Measurements from ENCODE around the gene KCNIP2. TPM values are rescaled to one million over a fixed set of nuclear protein-coding genes. Genes with fewer than 3 reads are reported as not detected.

Gene KCNIP2
- polyA plus RNA-seq, 10 donors, result 2.4 to 8.0 (median 3.1) TPM

- DNase-seq, result no peak
These were observed 8.0 kb upstream of the KCNIP2 start for GRCh38 chr10:101851411-101852116.

GRCh38 chr10:101850749-101851148 is 7.1 kb upstream of the KCNIP2 start:
- DNase-seq, result no peak

DNA sequence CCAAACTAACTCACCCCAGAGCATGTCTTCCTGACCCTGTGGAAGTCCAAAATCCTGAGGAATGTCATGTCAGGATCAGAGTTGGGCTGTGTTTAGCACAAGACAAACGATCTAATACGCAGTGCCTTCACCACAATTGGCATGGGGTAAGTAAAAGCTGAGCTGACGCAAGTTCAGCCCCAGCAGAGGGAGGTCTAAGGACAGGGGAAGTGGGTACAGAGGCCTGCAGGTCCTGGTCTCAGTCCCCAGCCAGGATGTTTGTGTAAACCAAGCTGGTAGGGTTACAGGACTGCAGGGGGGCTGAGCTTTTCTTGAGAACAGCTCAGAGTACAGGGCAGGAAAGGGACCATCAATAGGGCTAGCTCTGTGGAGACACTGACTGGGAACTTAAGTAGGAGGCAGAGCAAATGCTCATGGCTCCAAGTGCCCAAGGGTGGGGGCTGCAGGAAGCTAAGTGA is 5.3 kb upstream of the KCNIP2 start:
- DNase-seq, result peak in 1 of 3 donors; percentile 33

GRCh38 chr10:101848408-101848807 is 4.8 kb upstream of the KCNIP2 start:
- DNase-seq, result peak in 1 of 3 donors; percentile 52

DNA sequence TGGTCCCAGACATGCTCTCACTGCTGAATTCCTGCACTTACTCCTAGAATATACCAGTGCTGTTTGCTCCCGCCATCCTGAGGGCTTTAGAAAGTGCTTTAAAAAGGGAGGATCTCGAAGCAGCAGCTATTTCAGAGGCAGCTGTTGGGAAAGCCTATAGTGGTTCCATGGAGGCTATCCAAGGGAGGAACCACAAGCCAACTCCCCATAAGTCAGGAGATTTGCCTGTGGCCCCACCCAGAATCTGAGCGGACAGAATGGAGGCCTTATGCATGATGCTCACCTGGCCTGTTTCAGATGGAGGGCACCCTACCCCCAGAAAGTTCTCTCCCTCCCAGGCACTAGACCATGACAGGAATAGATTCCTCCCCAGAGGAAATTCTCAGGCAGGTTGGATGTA is 2.3 kb upstream of the KCNIP2 start:
- DNase-seq, result no peak

DNA sequence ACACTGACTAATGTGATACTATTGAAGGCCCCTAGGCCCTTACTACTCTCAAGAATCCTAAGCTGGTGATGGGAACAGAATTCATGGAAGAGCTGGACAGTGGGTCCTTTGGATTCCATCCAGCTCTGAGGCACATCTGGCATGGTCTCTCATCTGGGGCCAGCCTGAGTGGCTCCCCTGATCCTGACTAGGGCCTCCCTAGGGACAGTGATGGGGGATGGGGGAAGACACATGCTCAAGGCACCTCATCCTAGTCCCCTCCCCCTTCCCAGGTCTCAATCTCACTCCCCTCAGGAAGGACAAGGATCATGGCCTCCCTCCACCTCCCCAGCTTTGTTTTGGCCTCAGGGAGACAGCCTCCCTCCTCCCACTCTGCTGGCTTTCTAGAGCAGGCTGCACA is 1.8 kb downstream of the KCNIP2 start:
- DNase-seq, result no peak

DNA sequence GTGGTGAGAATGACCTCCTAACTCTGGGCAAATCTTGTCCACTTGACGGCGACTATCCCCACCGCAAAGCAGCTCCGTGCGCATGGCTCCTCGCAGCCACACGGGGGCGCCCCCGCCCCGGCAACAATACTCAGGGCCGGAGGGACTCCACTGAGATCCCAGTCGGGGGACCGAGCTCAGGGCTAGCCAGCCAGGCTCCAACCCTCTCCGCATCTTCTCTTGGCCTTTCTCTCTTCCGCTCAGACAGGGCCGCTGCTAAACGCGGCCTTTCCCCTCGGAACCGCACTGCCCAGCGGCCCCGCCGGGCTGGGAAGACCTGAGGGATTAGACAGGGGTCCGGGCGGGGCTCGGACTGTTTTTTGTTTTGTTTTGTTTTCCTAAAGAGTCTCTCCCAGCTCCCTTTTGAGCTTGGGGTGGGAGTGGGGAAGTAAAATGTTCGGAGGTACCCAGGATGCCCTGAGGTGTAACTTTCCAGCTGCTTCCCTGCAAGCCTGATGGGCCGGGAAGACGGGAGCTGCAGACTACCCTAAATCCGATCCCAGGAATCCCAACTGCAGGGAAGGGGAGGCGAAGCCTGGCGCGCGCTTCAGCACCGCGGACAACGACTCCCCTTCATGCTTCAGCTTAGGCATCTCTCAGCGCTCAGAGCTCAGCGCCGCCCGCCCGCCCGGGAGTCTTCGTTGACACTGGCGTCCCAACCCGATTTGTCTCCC is 2.7 kb downstream of the KCNIP2 start:
- peak; percentile 81 to 95 (median 92) for DNase-seq

- no peak for DNase-seq
These were observed 3.4 kb downstream of the KCNIP2 start for GRCh38 chr10:101840102-101840684.

DNA sequence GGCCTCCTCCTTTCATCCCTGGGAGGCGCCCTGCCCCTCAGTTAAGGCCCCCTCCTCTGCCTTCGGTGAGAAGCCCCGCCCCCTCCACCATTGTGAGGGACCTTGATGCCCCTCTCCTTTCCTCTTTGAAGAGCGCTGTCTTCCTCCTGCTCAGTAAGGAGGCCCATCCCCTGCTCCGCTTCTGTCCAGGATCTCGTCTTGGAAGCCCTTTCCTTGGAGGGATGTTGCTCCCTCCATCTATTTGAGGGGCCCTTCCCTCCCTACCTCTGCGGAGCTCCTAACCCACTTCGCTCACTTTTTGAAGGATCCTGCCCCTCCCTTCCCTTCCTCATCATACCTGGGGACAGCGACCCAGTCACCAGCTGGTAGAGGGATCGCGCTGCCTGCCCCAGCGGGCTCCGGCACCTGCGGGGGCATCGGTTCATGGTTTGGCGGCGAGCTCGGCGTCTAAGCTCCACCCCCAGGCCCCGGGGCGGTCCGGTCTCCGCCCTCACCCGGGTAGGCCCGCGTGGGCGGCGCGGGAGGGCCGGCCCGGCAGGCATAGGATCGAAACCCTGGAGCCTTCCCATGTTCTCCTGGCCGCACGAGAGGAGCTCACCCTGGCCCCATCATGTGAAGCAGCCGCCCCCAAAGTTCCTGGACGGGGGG is 4.1 kb downstream of the KCNIP2 start:
- peak in 1 of 3 donors; percentile 35 for DNase-seq

DNA sequence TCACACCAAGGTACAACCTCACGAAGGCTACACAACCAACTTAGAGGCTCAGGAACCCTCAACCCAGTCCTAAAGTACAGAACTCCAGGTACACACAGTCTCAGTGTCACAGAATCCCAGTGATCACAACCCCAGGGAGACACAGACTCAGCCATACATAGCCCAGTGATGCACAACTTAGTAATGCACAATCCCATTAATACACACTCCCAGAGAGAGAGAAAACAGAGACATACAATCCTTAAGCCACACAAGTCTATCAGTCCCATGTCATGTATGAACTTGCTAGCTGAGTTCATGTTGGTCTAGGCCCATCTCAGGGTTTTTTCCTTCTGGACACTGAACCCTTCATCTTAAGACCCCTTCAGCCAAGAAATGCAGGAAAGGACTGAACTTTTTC is 4.6 kb downstream of the KCNIP2 start:
- no peak for DNase-seq

GRCh38 chr10:101838416-101838970 is 5.1 kb downstream of the KCNIP2 start:
- DNase-seq, result no peak

DNA sequence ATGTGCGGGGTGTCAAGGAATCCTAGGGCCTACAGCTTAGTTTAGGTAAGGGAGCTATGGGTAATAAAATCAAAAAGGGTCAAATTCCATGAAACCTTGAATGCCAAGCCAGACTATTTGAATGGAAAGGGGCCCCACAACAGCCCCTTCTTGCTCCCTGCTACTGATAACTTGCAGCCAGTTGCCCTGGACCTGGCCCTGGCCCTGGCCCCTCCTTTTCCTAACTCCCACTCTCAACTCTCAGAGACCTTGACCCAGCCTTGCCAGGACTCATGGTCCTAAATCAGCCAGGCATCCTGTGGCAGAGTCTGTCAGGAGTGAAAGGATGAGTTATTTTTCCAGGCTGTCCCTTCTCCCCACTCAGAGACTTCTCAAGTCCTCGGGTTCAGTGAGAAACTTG is 5.9 kb downstream of the KCNIP2 start:
- no peak for DNase-seq

- DNase-seq, result no peak
These were observed 8.2 kb downstream of the KCNIP2 start for GRCh38 chr10:101835362-101835761.

GRCh38 chr10:101834341-101834740 is 9.3 kb downstream of the KCNIP2 start:
- DNase-seq, result no peak

DNA sequence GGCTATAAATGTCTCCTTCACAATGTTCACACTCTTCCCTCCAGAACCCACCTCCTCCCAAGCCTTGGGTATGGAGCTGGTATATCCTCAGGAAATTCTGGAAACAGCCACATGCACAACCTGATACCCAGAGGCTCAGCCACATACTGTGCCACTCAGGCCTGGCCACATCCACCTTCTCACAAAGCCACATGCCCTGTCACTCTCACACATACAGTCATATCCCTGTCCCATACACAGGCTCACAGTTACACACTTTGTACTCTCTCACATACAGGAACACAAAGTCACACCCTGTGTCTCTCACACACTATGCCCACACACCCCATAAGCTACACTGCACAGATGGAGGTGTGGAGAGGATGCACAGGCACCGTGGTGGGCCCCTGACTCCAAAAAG is 10.1 kb downstream of the KCNIP2 start:
- DNase-seq, result no peak

- peak in 1 of 3 donors; percentile 36 for DNase-seq
These were observed 11.3 kb downstream of the KCNIP2 start for GRCh38 chr10:101832325-101832771.

DNA sequence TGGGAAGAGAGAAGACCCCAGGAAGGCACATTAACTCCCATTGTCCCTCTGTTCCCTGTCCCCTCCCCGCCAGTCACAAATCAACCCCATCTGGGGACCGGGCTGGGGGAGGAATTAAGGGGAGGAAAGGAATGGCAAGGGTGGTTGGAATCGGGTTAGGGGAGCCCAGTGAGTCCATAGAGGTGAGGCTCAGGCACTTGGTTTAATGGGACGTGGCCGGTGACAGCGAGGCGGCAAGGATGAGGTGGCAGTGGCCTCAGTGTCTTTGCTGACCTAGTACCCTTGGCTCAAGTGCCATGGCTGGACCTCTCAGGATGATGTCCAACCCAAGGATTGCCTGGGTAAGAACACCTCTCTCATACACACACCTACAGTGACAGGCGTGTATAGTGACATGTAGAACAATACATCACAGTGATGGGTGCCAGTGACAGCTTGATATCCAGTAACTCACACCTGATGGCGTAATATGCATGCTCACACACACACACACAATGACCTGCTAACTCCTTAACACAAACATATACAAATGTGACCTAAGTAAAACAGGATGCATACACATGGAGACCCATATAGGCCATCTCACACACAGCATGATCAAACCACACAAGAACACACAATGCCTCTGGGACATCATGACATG is 12.3 kb downstream of the KCNIP2 start:
- no peak for DNase-seq

GRCh38 chr10:101830322-101831168 is 13.1 kb downstream of the KCNIP2 start:
- peak; percentile 86 to 96 (median 88) for DNase-seq

- DNase-seq, result peak in 1 of 3 donors; percentile 69
These were observed 13.9 kb downstream of the KCNIP2 start for GRCh38 chr10:101829561-101830315.

Data from muscle of back (tissue), 11 donors.